ENCODE measurements around the gene ARPC5L.

- TF ChIP-seq CTCF (IDR thresholded peaks at IDR 0.05), result no peak
- no peak for TF ChIP-seq POLR2A (IDR thresholded peaks at IDR 0.05)
Observed at GRCh38 chr9:124855566-124855943, 6.4 kb upstream of the ARPC5L start.

Data from right lobe of liver (tissue), 4 donors.